Measurements from ENCODE around the gene TMEM179.

- no peak for TF ChIP-seq CTCF (IDR thresholded peaks at IDR 0.05)
- TF ChIP-seq POLR2AphosphoS5 (IDR thresholded peaks at IDR 0.05; ENCODE audit: low read depth, low read length): no peak
Measured at GRCh38 chr14:104589338-104590195, 15.0 kb downstream of the TMEM179 start.
